CD14-positive monocyte (primary cell): ENCODE data around the gene IRF2BPL. TPM values are rescaled to one million over a fixed set of nuclear protein-coding genes. Genes with fewer than 3 reads are reported as not detected.

ENCODE experiments used
- DNase-seq, 3 donors: peaks; one replicate each; pipeline ENCODE4 v3.0.0-alpha.2; 2011 to 2022
- H2AFZ ChIP-seq: 2 replicates; pipeline ENCODE4 v1.6.0; 2012; ENCODE audit warnings: mild to moderate bottlenecking, low read depth, low read length, inconsistent platforms; ENCODE audit not compliant: insufficient read depth, poor library complexity, severe bottlenecking
- H3K27ac ChIP-seq, 2 donors: 1 replicate in 1 of 2; 2 replicates in 1 of 2; pipeline ENCODE4 v1.5.1; 2012 to 2013; ENCODE audit warnings: low read length in 2 of 2, control low read depth in 1 of 2, inconsistent platforms in 1 of 2, low read depth in 1 of 2, mild to moderate bottlenecking in 1 of 2
- H3K27me3 ChIP-seq, 2 donors: one replicate each; pipeline versions ENCODE4 v1.6.0 to v1.6.1; 2011 to 2013; ENCODE audit warnings: low read length in 2 of 2; ENCODE audit not compliant: control insufficient read depth in 2 of 2, insufficient read depth in 2 of 2
- H3K36me3 ChIP-seq, 2 donors: replicated peaks in 1 of 2; 1 replicate in 1 of 2; 2 replicates in 1 of 2; pipeline versions ENCODE4 v1.5.1 to v1.6.1; 2012 to 2013; ENCODE audit warnings: low read length in 2 of 2, control low read depth in 1 of 2, inconsistent platforms in 1 of 2, mild to moderate bottlenecking in 1 of 2; ENCODE audit not compliant: insufficient read depth in 2 of 2, control insufficient read depth in 1 of 2
- H3K4me1 ChIP-seq, 2 donors: 1 replicate in 1 of 2; 2 replicates in 1 of 2; pipeline versions ENCODE4 v1.5.1 to v1.6.1; 2012 to 2013; ENCODE audit warnings: low read length in 2 of 2, control low read depth in 1 of 2, inconsistent platforms in 1 of 2, mild to moderate bottlenecking in 1 of 2, moderate library complexity in 1 of 2; ENCODE audit not compliant: insufficient read depth in 2 of 2, control insufficient read depth in 1 of 2
- H3K4me2 ChIP-seq: replicated peaks from 2 replicates; pipeline ENCODE3; 2012; ENCODE audit warnings: low read length, moderate library complexity, mild to moderate bottlenecking; ENCODE audit not compliant: poor library complexity, severe bottlenecking; ENCODE audit errors: extremely low read depth
- H3K4me3 ChIP-seq, 3 experiments: fragments of 200-600 bp in 1 of 3; sonication (generic) in 1 of 3; replicated peaks in 1 of 3; 1 replicate in 2 of 3; 2 replicates in 1 of 3; pipeline ENCODE4 v1.5.1; 2011 to 2013; ENCODE audit warnings: low read length in 3 of 3, mild to moderate bottlenecking in 3 of 3, control low read depth in 2 of 3, low read depth in 2 of 3, inconsistent platforms in 1 of 3, moderate library complexity in 1 of 3
- H3K79me2 ChIP-seq: 2 replicates; pipeline ENCODE4 v1.6.0; 2012; ENCODE audit warnings: mild to moderate bottlenecking, control low read depth, inconsistent platforms, low read length, moderate library complexity; ENCODE audit not compliant: insufficient read depth
- H3K9ac ChIP-seq: 2 replicates; pipeline ENCODE4 v1.6.0; 2017; ENCODE audit warnings: low read length, mild to moderate bottlenecking; ENCODE audit not compliant: insufficient read depth, poor library complexity, severe bottlenecking
- H3K9me3 ChIP-seq, 2 donors: replicated peaks in 1 of 2; 1 replicate in 1 of 2; 2 replicates in 1 of 2; pipeline versions ENCODE4 v1.5.1 to v1.6.1; 2012 to 2013; ENCODE audit warnings: low read length in 2 of 2, control low read depth in 1 of 2; ENCODE audit not compliant: control insufficient read depth in 1 of 2, insufficient read depth in 1 of 2
- H4K20me1 ChIP-seq: 2 replicates; pipeline ENCODE4 v1.6.0; 2012; ENCODE audit warnings: mild to moderate bottlenecking, low read length, control low read depth, moderate library complexity; ENCODE audit not compliant: insufficient read depth
- H3K27ac Mint-ChIP-seq, 7 donors: one replicate each; pipeline ENCODE4 v1.8.0; 2020; ENCODE audit warnings: mild to moderate bottlenecking in 7 of 7, mixed read lengths in 7 of 7, moderate library complexity in 6 of 7, inconsistent platforms in 2 of 7
- H3K27me3 Mint-ChIP-seq, 3 donors: one replicate each; pipeline ENCODE4 v1.8.0; 2021 to 2022; ENCODE audit warnings: low read depth in 3 of 3, mild to moderate bottlenecking in 3 of 3, mixed read lengths in 3 of 3, moderate library complexity in 3 of 3, inconsistent platforms in 1 of 3
- H3K36me3 Mint-ChIP-seq, 2 donors: one replicate each; pipeline ENCODE4 v1.8.0; 2020; ENCODE audit warnings: mixed read lengths in 2 of 2, inconsistent platforms in 1 of 2, mild to moderate bottlenecking in 1 of 2
- H3K4me1 Mint-ChIP-seq: one replicate; pipeline ENCODE4 v1.8.0; 2020; ENCODE audit warnings: mild to moderate bottlenecking, mixed read lengths
- H3K4me3 Mint-ChIP-seq, 2 donors: one replicate each; pipeline ENCODE4 v1.8.0; 2020; ENCODE audit warnings: mild to moderate bottlenecking in 2 of 2, mixed read lengths in 2 of 2, moderate library complexity in 1 of 2
- H3K9me3 Mint-ChIP-seq, 7 donors: one replicate each; pipeline ENCODE4 v1.8.0; 2020 to 2022; ENCODE audit warnings: mixed read lengths in 7 of 7, mild to moderate bottlenecking in 6 of 7, moderate library complexity in 6 of 7, inconsistent platforms in 2 of 7
- WGBS: methylation state at CpG from one replicate; pipeline ENCODE4 v1.1.5; 2013; ENCODE audit warnings: missing lambda C conversion rate; ENCODE audit not compliant: insufficient coverage; 5-methylcytosine and 5-hydroxymethylcytosine counted together
- intact Hi-C, 2 donors: fragments of 100-400 bp; cut with micrococcal nuclease; formaldehyde crosslinking; loops; one replicate each; pipeline versions ENCODE4 v1.15.0 to v1.15.1; 2023
- polyA plus RNA-seq, 3 donors: library from polyadenylated mRNA; depleted of rRNA in 1 of 3; unstranded in 2 of 3; stranded (reverse) in 1 of 3; fragments of 300-500 nt in 2 of 3; fragments of >200 nt in 1 of 3; fragmentation: Illumina TruSeq in 2 of 3; gene quantifications; 1 replicate in 2 of 3; 2 replicates in 1 of 3; pipeline ENCODE4 v1.2.3, GENCODE V29; 2012 to 2021
- TF ChIP-seq, protein P1 (sequence below): fragments of 200-600 bp; IDR thresholded peaks from one replicate; pipeline ENCODE4 v1.8.0; 2022; ENCODE audit warnings: antibody characterized with exemption, mild to moderate bottlenecking

Gene IRF2BPL
- polyA plus RNA-seq, 3 donors = 1.4 to 17.9 (median 1.9) TPM

DNA sequence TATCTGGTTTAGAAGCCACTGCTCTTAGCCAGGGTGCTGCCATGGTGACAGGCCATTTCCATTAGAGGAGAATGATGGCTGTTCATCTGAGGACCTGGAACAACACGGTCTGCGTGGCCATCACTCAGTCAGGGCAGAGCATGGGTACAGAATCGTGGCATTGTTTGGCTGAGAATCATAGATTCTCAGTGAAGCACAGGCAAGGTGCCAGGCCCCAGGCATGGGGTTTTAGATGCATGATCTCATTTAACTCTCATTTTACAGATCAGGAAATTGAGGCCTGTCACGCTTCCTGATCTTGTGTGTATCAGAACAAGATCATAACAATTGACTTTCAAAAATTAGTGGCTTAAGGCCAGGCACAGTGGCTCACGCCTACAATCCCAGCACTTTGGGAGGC is 26.8 kb upstream of the IRF2BPL start:
- 95% methylated on average over 4 of the region's 5 CpGs for WGBS
- Histone ChIP-seq H4K20me1 (no peaks in the 10 kb centered on the region), H3K36me3 (no peaks in the 10 kb centered on the region), H3K4me2 (no peak overlapping the region), H3K79me2 (no peaks in the 10 kb centered on the region), H3K27ac (no peak overlapping the region), H3K9me3 (peaks cover 0 to 6% of the 10 kb centered on the region in 2 donors), H3K9ac (no peak overlapping the region), H3K4me1 (peaks cover 6 to 9% of the 10 kb centered on the region in 2 donors), H2AFZ (no peak overlapping the region), H3K27me3 (no peaks in the 10 kb centered on the region), H3K4me3 (no peak overlapping the region)
- intact Hi-C loops = loop anchor here in 1 of 2 donors (5.0 kb wide), 1 partner anchor 33 kb away; no protein-coding TSS in a partner anchor
- H3K4me1 Mint-ChIP-seq = peaks cover 22% of the 10 kb centered on the region
- H3K36me3 Mint-ChIP-seq = no peaks in the 10 kb centered on the region
- peaks cover 0 to 4% (median 3%) of the 10 kb centered on the region in 3 donors for H3K27me3 Mint-ChIP-seq
- no peak for DNase-seq
- TF ChIP-seq, protein P1, sequence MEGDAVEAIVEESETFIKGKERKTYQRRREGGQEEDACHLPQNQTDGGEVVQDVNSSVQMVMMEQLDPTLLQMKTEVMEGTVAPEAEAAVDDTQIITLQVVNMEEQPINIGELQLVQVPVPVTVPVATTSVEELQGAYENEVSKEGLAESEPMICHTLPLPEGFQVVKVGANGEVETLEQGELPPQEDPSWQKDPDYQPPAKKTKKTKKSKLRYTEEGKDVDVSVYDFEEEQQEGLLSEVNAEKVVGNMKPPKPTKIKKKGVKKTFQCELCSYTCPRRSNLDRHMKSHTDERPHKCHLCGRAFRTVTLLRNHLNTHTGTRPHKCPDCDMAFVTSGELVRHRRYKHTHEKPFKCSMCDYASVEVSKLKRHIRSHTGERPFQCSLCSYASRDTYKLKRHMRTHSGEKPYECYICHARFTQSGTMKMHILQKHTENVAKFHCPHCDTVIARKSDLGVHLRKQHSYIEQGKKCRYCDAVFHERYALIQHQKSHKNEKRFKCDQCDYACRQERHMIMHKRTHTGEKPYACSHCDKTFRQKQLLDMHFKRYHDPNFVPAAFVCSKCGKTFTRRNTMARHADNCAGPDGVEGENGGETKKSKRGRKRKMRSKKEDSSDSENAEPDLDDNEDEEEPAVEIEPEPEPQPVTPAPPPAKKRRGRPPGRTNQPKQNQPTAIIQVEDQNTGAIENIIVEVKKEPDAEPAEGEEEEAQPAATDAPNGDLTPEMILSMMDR = no peak
- peaks cover 0 to 6% (median 3%) of the 10 kb centered on the region in 7 donors for H3K9me3 Mint-ChIP-seq
- H3K27ac Mint-ChIP-seq = no peak overlapping the region
- no peak overlapping the region for H3K4me3 Mint-ChIP-seq

DNA sequence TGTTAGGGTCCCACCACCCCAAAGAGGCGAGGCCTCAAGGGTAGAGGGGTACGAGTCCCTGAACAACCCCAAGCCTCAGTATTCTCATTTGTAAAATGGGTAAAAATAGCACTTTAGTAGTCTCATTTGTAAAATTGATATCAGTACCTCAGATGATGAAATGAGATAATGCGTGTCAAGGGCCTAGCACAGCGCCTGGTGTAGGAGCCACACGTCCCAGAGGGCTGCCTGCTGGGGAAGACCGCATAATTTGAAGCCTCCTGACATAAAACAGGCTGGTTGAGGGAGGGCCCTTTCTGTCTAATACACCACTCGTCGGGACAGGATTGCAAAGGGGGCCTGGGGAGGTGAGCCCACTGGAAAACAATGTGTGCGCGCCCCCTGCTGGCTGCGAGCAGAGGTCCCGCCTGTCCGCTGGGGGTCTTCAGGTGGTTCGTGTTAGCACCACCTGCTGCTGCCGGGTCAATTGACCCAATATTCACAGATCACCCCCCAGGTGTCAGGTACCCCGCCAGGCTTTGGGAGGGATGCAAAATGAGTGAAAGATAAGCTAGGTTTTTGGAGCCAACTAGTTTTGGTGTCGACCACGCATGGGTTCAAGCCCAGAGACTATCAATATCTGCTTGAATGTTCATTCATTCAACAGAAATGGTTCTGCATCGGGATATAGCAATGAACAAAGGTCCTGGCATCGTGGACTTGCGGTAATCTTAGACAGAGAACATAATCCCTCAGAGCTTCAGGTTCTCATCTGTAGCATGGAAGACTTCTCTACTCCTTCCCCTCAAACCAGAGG is 24.7 kb upstream of the IRF2BPL start:
- Histone ChIP-seq H2AFZ (no peak overlapping the region), H3K27me3 (no peaks in the 10 kb centered on the region), H3K4me1 (peaks cover 9 to 12% of the 10 kb centered on the region in 2 donors), H3K27ac (no peak overlapping the region), H3K4me3 (no peak overlapping the region), H3K9me3 (peaks cover 0 to 6% of the 10 kb centered on the region in 2 donors), H3K9ac (no peak overlapping the region), H3K79me2 (no peaks in the 10 kb centered on the region), H4K20me1 (no peaks in the 10 kb centered on the region), H3K4me2 (no peak overlapping the region), H3K36me3 (no peaks in the 10 kb centered on the region)
- Mint-ChIP-seq H3K27ac (peak overlapping the region in 2 of 7 donors; percentile 26 to 50), H3K4me1 (peaks cover 19% of the 10 kb centered on the region), H3K4me3 (no peak overlapping the region), H3K9me3 (peaks cover 0 to 6% (median 2%) of the 10 kb centered on the region in 7 donors), H3K27me3 (peaks cover 0 to 4% (median 0%) of the 10 kb centered on the region in 3 donors), H3K36me3 (no peaks in the 10 kb centered on the region)
- WGBS = 38% methylated on average over 11 of the region's 21 CpGs
- DNase-seq = peak; percentile 59 to 79 (median 70)
- intact Hi-C loops = loop anchor here (5.0 kb wide), 3 partner anchors 136 to 176 kb away; no protein-coding TSS in a partner anchor
- TF ChIP-seq, protein P1 = peak; percentile 97
